Suprapubic skin (tissue), 4 donors: ENCODE data around the gene GRM5.

Experiments
- CTCF ChIP-seq, 2 donors: fragments of 200-600 bp in 1 of 2; fragments of 450-650 bp in 1 of 2; sonication (generic) in 1 of 2; IDR thresholded peaks; one replicate each; pipeline ENCODE4 v1.5.1; 2016 to 2019; ENCODE audit warnings: antibody characterized with exemption in 2 of 2, mild to moderate bottlenecking in 1 of 2, moderate library complexity in 1 of 2
- POLR2A ChIP-seq, 2 donors: fragments of 450-650 bp; IDR thresholded peaks; one replicate each; pipeline ENCODE4 v1.6.1; 2017; ENCODE audit warnings: antibody characterized with exemption in 2 of 2, mild to moderate bottlenecking in 2 of 2, moderate library complexity in 2 of 2
- POLR2AphosphoS5 ChIP-seq, 3 donors: sonication (generic); formaldehyde crosslinking; IDR thresholded peaks; one replicate each; pipeline ENCODE4 v1.6.1; 2017; ENCODE audit warnings: antibody characterized with exemption in 3 of 3

GRCh38 chr11:88886796-88887195, 179.0 kb downstream of the GRM5 start:
- TF ChIP-seq CTCF (IDR thresholded peaks at IDR 0.05) = no peak
- TF ChIP-seq POLR2AphosphoS5 (IDR thresholded peaks at IDR 0.05) = no peak
- no peak for TF ChIP-seq POLR2A (IDR thresholded peaks at IDR 0.05)
